GM12865 (cell line): ENCODE results near the gene ADI1.

Source experiments
- DNase-seq: peaks from one replicate; pipeline ENCODE4 v3.0.0; 2010; ENCODE audit warnings: low read depth
- H3K4me3 ChIP-seq: 2 replicates; pipeline ENCODE4 v1.5.1; 2011; ENCODE audit warnings: mild to moderate bottlenecking, low read depth, low read length, control low read depth
- CTCF ChIP-seq: IDR thresholded peaks from 2 replicates; pipeline ENCODE4 v1.5.1; 2011; ENCODE audit warnings: low read length, control low read depth, low read depth, inconsistent platforms; ENCODE audit not compliant: insufficient read depth; ENCODE audit errors: missing control alignments

ADI1 gene

GRCh38 chr2:3472296-3472695, 47.0 kb downstream of the ADI1 start:
- no peak overlapping the region for H3K4me3 ChIP-seq
- TF ChIP-seq CTCF, result no peak
- no peak for DNase-seq

DNA sequence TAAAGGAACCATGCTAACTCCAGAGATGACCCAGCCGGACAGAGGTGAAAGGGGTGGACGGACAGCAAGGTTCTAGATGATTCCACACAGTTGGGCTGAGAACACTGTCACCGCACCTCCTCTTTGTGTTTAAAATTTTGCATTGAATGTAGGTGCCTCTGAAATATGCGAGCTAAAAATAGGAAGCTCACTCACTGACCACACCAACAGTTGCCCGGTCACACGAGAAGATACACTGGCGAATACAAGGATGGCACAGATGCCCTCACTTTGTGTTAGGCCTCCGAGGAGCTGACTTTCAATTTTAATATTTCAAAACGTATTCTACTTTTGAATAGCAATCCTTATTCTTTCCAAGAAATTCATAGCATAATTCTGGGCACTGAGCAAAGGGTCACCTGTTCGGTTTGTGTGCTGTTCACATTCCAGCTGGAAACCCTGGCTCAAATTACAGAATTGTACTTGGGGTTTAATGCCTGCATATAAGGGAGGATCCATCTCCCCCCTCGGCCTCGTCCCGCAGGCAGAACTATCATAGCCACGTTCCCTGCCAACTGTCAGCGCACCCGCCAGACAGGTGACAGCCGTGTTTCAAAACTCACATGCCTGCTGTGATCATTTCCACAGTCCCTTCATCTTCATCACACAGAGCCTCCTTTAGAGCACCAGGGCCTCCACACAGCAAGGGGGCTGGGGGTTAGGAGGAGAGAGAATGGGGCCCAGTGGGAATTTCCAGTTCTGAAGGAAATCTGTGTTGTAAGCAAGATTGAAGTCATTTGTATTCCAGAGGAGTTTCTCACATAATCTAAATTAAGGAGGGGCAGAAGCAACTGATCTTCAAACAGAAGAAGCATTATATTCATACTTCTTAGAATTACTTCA, 48.2 kb downstream of the ADI1 start:
- TF ChIP-seq CTCF, result no peak
- no peak for DNase-seq
- H3K4me3 ChIP-seq, result no peak overlapping the region

- no peak for TF ChIP-seq CTCF
- H3K4me3 ChIP-seq, result no peak overlapping the region
- DNase-seq, result no peak
These were observed 49.1 kb downstream of the ADI1 start for GRCh38 chr2:3470166-3470651.

DNA sequence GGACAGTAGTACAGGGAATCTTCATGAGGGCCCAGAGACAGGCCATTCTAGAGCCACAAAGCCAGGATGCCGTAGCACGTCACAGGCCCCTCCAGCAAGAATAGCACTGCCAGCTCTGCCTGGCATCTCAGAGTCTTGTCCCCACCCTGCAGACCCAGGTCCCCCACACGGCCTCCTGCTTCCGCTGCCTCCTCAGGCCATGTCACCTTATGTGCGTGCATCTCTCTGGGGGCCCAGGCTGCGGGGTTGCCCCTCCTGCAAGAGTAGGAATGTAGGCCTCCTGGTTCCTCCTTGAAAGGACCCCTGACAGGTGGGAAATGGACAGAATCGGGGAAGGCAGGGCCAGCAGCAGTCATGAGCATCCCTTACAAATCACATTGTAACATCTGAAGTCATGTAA, 49.8 kb downstream of the ADI1 start:
- no peak for DNase-seq
- H3K4me3 ChIP-seq, result no peak overlapping the region
- no peak for TF ChIP-seq CTCF

DNA sequence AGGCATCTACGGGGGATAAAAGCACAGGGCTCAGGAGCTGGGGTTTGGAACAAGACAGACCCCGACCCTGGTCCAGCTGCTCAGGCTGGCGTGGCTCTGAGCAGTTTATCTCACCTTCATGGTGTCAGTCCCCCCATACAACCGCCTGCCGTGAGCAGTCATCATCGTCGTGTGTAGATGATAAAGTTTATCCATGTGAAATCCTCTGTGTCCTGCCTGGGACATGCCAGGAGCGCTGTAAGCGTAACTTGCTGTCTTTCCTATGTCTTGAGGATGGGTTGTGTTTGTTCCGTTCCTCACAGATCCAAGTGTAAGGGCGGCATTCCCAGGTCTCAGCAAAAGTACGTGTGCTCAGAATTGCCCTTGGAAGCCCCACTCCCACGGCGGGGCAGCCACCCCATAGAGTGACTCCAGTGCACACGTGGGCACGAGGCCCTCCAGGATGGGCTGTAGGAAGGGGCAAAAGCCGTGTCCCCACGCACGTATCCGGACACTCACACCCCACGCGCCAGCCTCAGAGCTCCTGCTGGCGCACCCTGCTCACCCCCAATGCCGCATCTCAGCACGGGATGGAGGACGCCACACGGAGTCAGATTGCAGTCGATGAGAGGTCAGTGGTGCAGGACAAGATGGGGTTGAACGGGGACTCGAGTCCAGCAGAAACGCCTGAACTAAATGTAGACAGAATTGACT, 50.9 kb downstream of the ADI1 start:
- DNase-seq, result no peak
- H3K4me3 ChIP-seq, result no peak overlapping the region
- TF ChIP-seq CTCF, result no peak

GRCh38 chr2:3467654-3468053, 51.7 kb downstream of the ADI1 start:
- DNase-seq, result no peak
- no peak overlapping the region for H3K4me3 ChIP-seq
- TF ChIP-seq CTCF, result no peak

GRCh38 chr2:3466966-3467365, 52.4 kb downstream of the ADI1 start:
- no peak for DNase-seq
- H3K4me3 ChIP-seq, result no peak overlapping the region
- TF ChIP-seq CTCF, result no peak
